ENCODE results near the gene B4GALNT3.
A peak's percentile ranks its signal among the peaks of the same experiment; 100 is the strongest.

The B4GALNT3 gene

GRCh38 chr12:510071-510825, 50.5 kb downstream of the B4GALNT3 start:
- peak; percentile 74 for DNase-seq

GRCh38 chr12:512933-513332, 53.2 kb downstream of the B4GALNT3 start:
- DNase-seq: no peak

- DNase-seq: no peak
These were observed 53.7 kb downstream of the B4GALNT3 start for GRCh38 chr12:513446-513845.

GRCh38 chr12:517538-517937, 57.8 kb downstream of the B4GALNT3 start:
- no peak for DNase-seq

- no peak for DNase-seq
These were observed 60.4 kb downstream of the B4GALNT3 start for GRCh38 chr12:520119-520518.

- peak; percentile 70 for DNase-seq
These were observed 63.1 kb downstream of the B4GALNT3 start for GRCh38 chr12:522692-523378.

GRCh38 chr12:524167-524951, 64.6 kb downstream of the B4GALNT3 start:
- no peak for DNase-seq

GRCh38 chr12:526089-526488, 66.3 kb downstream of the B4GALNT3 start:
- no peak for DNase-seq

GRCh38 chr12:527241-527640, 67.5 kb downstream of the B4GALNT3 start:
- DNase-seq: peak; percentile 37

GRCh38 chr12:527729-528128, 68.0 kb downstream of the B4GALNT3 start:
- DNase-seq: no peak

- DNase-seq: peak; percentile 79
These were observed 70.6 kb downstream of the B4GALNT3 start for GRCh38 chr12:530308-530707.

GRCh38 chr12:530821-531220, 71.1 kb downstream of the B4GALNT3 start:
- DNase-seq: peak; percentile 31

- no peak for DNase-seq
These were observed 72.3 kb downstream of the B4GALNT3 start for GRCh38 chr12:531951-532585.

- no peak for DNase-seq
These were observed 73.3 kb downstream of the B4GALNT3 start for GRCh38 chr12:532908-533565.

GRCh38 chr12:533718-534117, 74.0 kb downstream of the B4GALNT3 start:
- no peak for DNase-seq

- no peak for DNase-seq
These were observed 74.5 kb downstream of the B4GALNT3 start for GRCh38 chr12:534216-534615.

GRCh38 chr12:535396-535795, 75.7 kb downstream of the B4GALNT3 start:
- no peak for DNase-seq

- no peak for DNase-seq
These were observed 77.1 kb downstream of the B4GALNT3 start for GRCh38 chr12:536751-537245.

- DNase-seq: no peak
These were observed 78.0 kb downstream of the B4GALNT3 start for GRCh38 chr12:537772-538171.

- no peak for DNase-seq
These were observed 79.2 kb downstream of the B4GALNT3 start for GRCh38 chr12:538731-539539.

- DNase-seq: no peak
These were observed 80.0 kb downstream of the B4GALNT3 start for GRCh38 chr12:539540-540310.

All from NCI-H82 (cell line).